A549 (cell line): Measurements from ENCODE around the gene RINL. TPM values are rescaled to one million over a fixed set of nuclear protein-coding genes. Genes with fewer than 3 reads are reported as not detected.

Source experiments
- ATAC-seq, 2 experiments: fragments of 200-7000 bp in 1 of 2; fragments of >200 bp in 1 of 2; cut with Nextera tagmentation in 1 of 2; cut with Tn5 transposase in 1 of 2; 3 replicates each; pipeline versions ENCODE4 v1.8.0 to v1.9.1; 2018 to 2020; ENCODE audit warnings: mild to moderate bottlenecking in 1 of 2, moderate library complexity in 1 of 2
- CTCF ChIA-PET: fragments of 300-600 bp; sonication (Branson Sonifier 250); formaldehyde crosslinking; extraction: SDS; loops from one replicate; lab custom pipeline; 2021; ENCODE audit warnings: antibody characterized with exemption, inconsistent platforms; lab: Yijun Ruan, JAX
- POLR2A ChIA-PET: fragments of 350-600 bp; formaldehyde crosslinking; extraction: SDS; loops from one replicate; lab custom pipeline; 2021; ENCODE audit warnings: antibody characterized with exemption, inconsistent platforms; lab: Yijun Ruan, JAX
- DNase-seq, 2 experiments: peaks; one replicate each; pipeline versions ENCODE4 v3.0.0 to v3.0.0-alpha.2; 2011 to 2016; ENCODE audit warnings: low read depth in 1 of 2, low spot score in 1 of 2
- FAIRE-seq: peaks from 2 replicates; lab custom pipeline; 2011; peaks lifted over from hg19 to GRCh38; lab: Jason Lieb, UNC
- H3K27ac ChIP-seq, 2 experiments: fragments of >200 bp; sonication (Bioruptor Twin); formaldehyde crosslinking; 3 replicates each; pipeline ENCODE4 v1.5.1; 2016 to 2017
- H3K4me1 ChIP-seq: fragments of >200 bp; sonication (Bioruptor Twin); formaldehyde crosslinking; 3 replicates; pipeline ENCODE4 v1.6.1; 2016
- H3K4me2 ChIP-seq: fragments of >200 bp; sonication (Bioruptor Twin); formaldehyde crosslinking; 3 replicates; pipeline ENCODE4 v1.6.1; 2016
- H3K4me3 ChIP-seq: fragments of >200 bp; sonication (Bioruptor Twin); formaldehyde crosslinking; 3 replicates; pipeline ENCODE4 v1.5.1; 2016
- H3K9me3 ChIP-seq: fragments of >200 bp; sonication (Bioruptor Twin); formaldehyde crosslinking; 3 replicates; pipeline ENCODE4 v1.6.1; 2016
- CHD2 ChIP-seq: fragments of 150-350 bp; IDR thresholded peaks from 2 replicates; pipeline ENCODE4 v1.6.1; 2014; ENCODE audit warnings: low read length; ENCODE audit not compliant: partially characterized antibody
- CTCF ChIP-seq: fragments of >200 bp; sonication (Bioruptor Twin); formaldehyde crosslinking; IDR thresholded peaks from 3 replicates; pipeline ENCODE4 v1.5.1; 2016
- ELK1 ChIP-seq: fragments of 150-350 bp; IDR thresholded peaks from 2 replicates; pipeline ENCODE4 v1.6.1; 2014; ENCODE audit warnings: low read depth, mild to moderate bottlenecking, low read length
- HEYL ChIP-seq: fragments of 250-450 bp; sonication (Bioruptor Pico); IDR thresholded peaks from 2 replicates; pipeline ENCODE4 v1.8.0; 2021; ENCODE audit warnings: mild to moderate bottlenecking, moderate library complexity
- HOXA7 ChIP-seq: fragments of 250-450 bp; sonication (Bioruptor Pico); IDR thresholded peaks from 2 replicates; pipeline ENCODE4 v1.5.0; 2020; ENCODE audit warnings: mild to moderate bottlenecking, moderate library complexity
- HOXB5 ChIP-seq: fragments of 250-450 bp; sonication (Bioruptor Pico); IDR thresholded peaks from 2 replicates; pipeline ENCODE4 v1.5.0; 2020; ENCODE audit warnings: mild to moderate bottlenecking, moderate library complexity
- JUN ChIP-seq, 2 experiments: fragments of >200 bp; sonication (Bioruptor Twin); formaldehyde crosslinking; IDR thresholded peaks; 2 replicates in 1 of 2; 3 replicates in 1 of 2; pipeline ENCODE4 v1.6.1; 2016 to 2017
- MAZ ChIP-seq: fragments of 150-350 bp; IDR thresholded peaks from 2 replicates; pipeline ENCODE4 v1.6.1; 2014; ENCODE audit warnings: antibody characterized with exemption, low read depth, low read length, borderline replicate concordance
- PBX3 ChIP-seq: IDR thresholded peaks from 2 replicates; pipeline ENCODE4 v1.6.1; 2012
- PHF8 ChIP-seq: fragments of 200-600 bp; sonication (generic); IDR thresholded peaks from 2 replicates; pipeline ENCODE4 v1.6.1; 2016; ENCODE audit warnings: low read depth, mild to moderate bottlenecking, antibody characterized with exemption, moderate library complexity, borderline replicate concordance
- POLR2A ChIP-seq: IDR thresholded peaks from 2 replicates; pipeline ENCODE4 v1.6.1; 2012; ENCODE audit warnings: mild to moderate bottlenecking, low read length
- REST ChIP-seq: fragments of 200-600 bp; sonication (generic); IDR thresholded peaks from 2 replicates; pipeline ENCODE4 v1.6.1; 2016; ENCODE audit warnings: antibody characterized with exemption, mild to moderate bottlenecking, moderate library complexity
- RFX5 ChIP-seq: fragments of 450-650 bp; IDR thresholded peaks from 2 replicates; pipeline ENCODE4 v1.7.1; 2014; ENCODE audit warnings: antibody characterized with exemption, mild to moderate bottlenecking, moderate library complexity
- SMC3 ChIP-seq: fragments of >200 bp; sonication (Bioruptor Twin); formaldehyde crosslinking; IDR thresholded peaks from 3 replicates; pipeline ENCODE4 v1.6.1; 2018; ENCODE audit warnings: inconsistent platforms
- USF2 ChIP-seq: fragments of 450-650 bp; IDR thresholded peaks from 2 replicates; pipeline ENCODE4 v1.6.1; 2014; ENCODE audit warnings: antibody characterized with exemption
- ZNF302 ChIP-seq: fragments of 250-450 bp; sonication (Bioruptor Pico); IDR thresholded peaks from 2 replicates; pipeline ENCODE4 v1.9.0; 2021; ENCODE audit warnings: inconsistent platforms, mild to moderate bottlenecking, moderate library complexity
- WGBS: methylation state at CpG from one replicate; pipeline ENCODE4 v1.1.6; 2017; ENCODE audit errors: missing lambda C conversion rate; 5-methylcytosine and 5-hydroxymethylcytosine counted together
- polyA plus RNA-seq, 4 experiments: library from polyadenylated mRNA; depleted of rRNA in 3 of 4; stranded (reverse); fragments of >200 nt; fragmentation: RNase III in 1 of 4; extraction: RNeasy Plus Mini Kit Qiagen cat#74134 plus additional on column Dnase treatment in 1 of 4; gene quantifications; 2 replicates in 3 of 4; 3 replicates in 1 of 4; pipeline ENCODE4 v1.2.3, GENCODE V29; 2011 to 2017
- TF ChIP-seq, protein P1 (sequence below): fragments of >200 bp; sonication (Bioruptor Twin); formaldehyde crosslinking; IDR thresholded peaks from 3 replicates; pipeline ENCODE4 v1.6.1; 2016

Gene RINL
- polyA plus RNA-seq, 2 of the 4 experiments (the other 2 are of a cell fraction), result 2.9 to 6.3 TPM

- POLR2A ChIA-PET, result interaction anchor here (0.7 to 2.8 kb wide), 22 partner anchors 12 to 462 kb away, joined by 3 to 62 read pairs (median 5); partner anchors contain the start of genes ACTN4, ECH1, EIF3K and GGN
- WGBS, result under 1% methylated on average over 41 of the region's 50 CpGs
- peak; percentile 60 to 79 for ATAC-seq
- CTCF ChIA-PET, result interaction anchor here (0.8 to 4.3 kb wide), 11 partner anchors 9 to 615 kb away, joined by 3 to 21 read pairs (median 4); partner anchors contain the start of genes ECH1, MRPS12 and SARS2
- peaks cover 44% of the 10 kb centered on the region for H3K4me1 ChIP-seq
- TF ChIP-seq, protein P1, sequence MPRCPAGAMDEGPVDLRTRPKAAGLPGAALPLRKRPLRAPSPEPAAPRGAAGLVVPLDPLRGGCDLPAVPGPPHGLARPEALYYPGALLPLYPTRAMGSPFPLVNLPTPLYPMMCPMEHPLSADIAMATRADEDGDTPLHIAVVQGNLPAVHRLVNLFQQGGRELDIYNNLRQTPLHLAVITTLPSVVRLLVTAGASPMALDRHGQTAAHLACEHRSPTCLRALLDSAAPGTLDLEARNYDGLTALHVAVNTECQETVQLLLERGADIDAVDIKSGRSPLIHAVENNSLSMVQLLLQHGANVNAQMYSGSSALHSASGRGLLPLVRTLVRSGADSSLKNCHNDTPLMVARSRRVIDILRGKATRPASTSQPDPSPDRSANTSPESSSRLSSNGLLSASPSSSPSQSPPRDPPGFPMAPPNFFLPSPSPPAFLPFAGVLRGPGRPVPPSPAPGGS, result peak; percentile 98
- TF ChIP-seq ELK1 (no peak), JUN (IDR thresholded peaks at IDR 0.05) (peak; percentile 93 to 100; a peak in 4 of 5 replicates), CHD2 (peak; percentile 87), HEYL (no peak), ZNF302 (CRISPR knock-in tag) (no peak), HOXB5 (CRISPR knock-in tag) (peak; percentile 81; the same call in 1 of the 2 replicates), PHF8 (no peak), PBX3 (peak; percentile 99), REST (peak; percentile 47; the same call in 1 of the 2 replicates), CTCF (peak; percentile 40; the same call in 2 of the 3 replicates), SMC3 (peak; percentile 50; the same call in 2 of the 3 replicates), RFX5 (peak; percentile 90), HOXA7 (CRISPR knock-in tag) (no peak), POLR2A (peak; percentile 90), USF2 (peak; percentile 40; the same call in 1 of the 2 replicates), MAZ (peak; percentile 88)
- H3K4me3 ChIP-seq, result peak within 1 kb of the TSS; percentile 69
- no peaks in the 10 kb centered on the region for H3K9me3 ChIP-seq
- DNase-seq, result no peak
- H3K27ac ChIP-seq, result peak within 1 kb of the TSS; percentile 93 to 96
- H3K4me2 ChIP-seq, result peak within 1 kb of the TSS; percentile 85
- FAIRE-seq, result no peak
These were observed 28.1 kb downstream of the RINL start, which contains the start of gene HNRNPL for GRCh38 chr19:38849860-38850435. Gene HNRNPL (minus strand): TSS chr19:38849986. CDS start chr19:38849966, 20 bp downstream.
